ENCODE measurements around the gene KCNJ6.

GRCh38 chr21:37566790-37567615, 349.3 kb downstream of the KCNJ6 start:
- TF ChIP-seq CTCF (IDR thresholded peaks at IDR 0.05 in 2 of 3, conservative IDR thresholded peaks at IDR 0.05 in 1 of 3; ENCODE audit: borderline replicate concordance in 1 of 3, insufficient read depth in 1 of 3, low read depth in 2 of 3, low read length in 2 of 3), result no peak
- no peak for TF ChIP-seq SRF (IDR thresholded peaks at IDR 0.05; ENCODE audit: low read depth)
- no peak for TF ChIP-seq EZH2 (IDR thresholded peaks at IDR 0.05)
- no peak for TF ChIP-seq CEBPB (IDR thresholded peaks at IDR 0.05; ENCODE audit: low read depth)
- no peak for TF ChIP-seq ZFX (IDR thresholded peaks at IDR 0.05)
- no peak for TF ChIP-seq POLR2AphosphoS5 (IDR thresholded peaks at IDR 0.05; ENCODE audit: low read depth, low read length)
- TF ChIP-seq EZH2phosphoT487 (IDR thresholded peaks at IDR 0.05; ENCODE audit: borderline replicate concordance), result no peak
- no peak for TF ChIP-seq POLR2A (IDR thresholded peaks at IDR 0.05; ENCODE audit: borderline replicate concordance, extremely low read depth, insufficient read depth, insufficient read length)
- TF ChIP-seq ZBTB33 (IDR thresholded peaks at IDR 0.05; ENCODE audit: extremely low read depth, insufficient replicate concordance, low read length), result no peak
- TF ChIP-seq RAD21 (IDR thresholded peaks at IDR 0.05; ENCODE audit: low read depth), result no peak
- no peak for TF ChIP-seq FOSL1 (IDR thresholded peaks at IDR 0.05; ENCODE audit: low read depth)
- no peak for TF ChIP-seq JUND (IDR thresholded peaks at IDR 0.05)

Measured in HCT116 (cell line).